Measurements from ENCODE around the gene SYT3. TPM values are rescaled to one million over a fixed set of nuclear protein-coding genes. Genes with fewer than 3 reads are reported as not detected.

Gene SYT3
- total and polyA plus RNA-seq, 4 donors, result not detected

DNA sequence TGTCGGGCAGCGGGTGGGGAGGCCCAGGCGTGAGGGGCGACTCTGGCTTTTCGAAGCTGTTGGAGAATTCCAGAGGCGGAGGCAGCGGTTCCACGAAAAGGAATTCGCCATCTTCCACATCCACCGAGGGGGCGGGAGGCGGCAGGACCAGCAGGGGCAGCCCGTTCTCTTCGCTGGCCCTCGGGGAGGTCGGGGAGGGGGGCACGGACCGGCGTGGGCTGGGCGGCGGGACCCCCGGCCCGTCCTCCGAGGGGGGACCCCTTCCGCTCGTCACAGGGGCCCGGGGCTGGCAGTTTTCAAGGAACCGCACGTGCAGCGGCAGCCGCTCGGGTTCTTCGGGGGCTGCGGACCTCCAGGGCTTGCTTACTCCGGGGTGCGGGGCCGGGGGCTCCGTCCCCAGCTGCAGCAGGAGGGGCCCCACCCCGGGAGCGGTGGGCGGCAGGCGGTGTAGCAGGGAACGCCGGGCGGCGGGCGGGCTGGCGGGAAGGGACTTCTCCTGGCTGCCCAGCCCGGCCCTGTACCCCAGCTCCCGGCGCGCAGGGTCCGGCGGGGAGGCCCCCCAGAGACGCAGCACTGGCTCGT, 27.6 kb upstream of the SYT3 start:
- Histone ChIP-seq H3K36me3 (ENCODE audit: control insufficient read depth in 4 of 4, insufficient read depth in 3 of 4, low read depth in 1 of 4, low read length in 3 of 4) (no peaks in the 10 kb centered on the region), H3K9me3 (ENCODE audit: control insufficient read depth in 4 of 4, low read length in 3 of 4) (no peaks in the 10 kb centered on the region), H3K27me3 (ENCODE audit: control insufficient read depth in 4 of 4, insufficient read depth in 4 of 4, low read length in 3 of 4) (peaks cover 2 to 5% (median 4%) of the 10 kb centered on the region in 4 donors), H3K4me1 (ENCODE audit: control insufficient read depth in 4 of 4, insufficient read depth in 4 of 4, low read length in 3 of 4) (peaks cover 0 to 5% (median 0%) of the 10 kb centered on the region in 4 donors), H3K27ac (ENCODE audit: low read depth in 1 of 2, low read length in 2 of 2) (no peak overlapping the region), H3K4me3 (ENCODE audit: low read depth in 1 of 3, low read length in 3 of 3) (no peak overlapping the region), H3K9ac (ENCODE audit: low read depth in 1 of 2, low read length in 2 of 2) (no peak overlapping the region)
- 7% methylated on average over 56 of the region's 56 CpGs for WGBS
- TF ChIP-seq, protein P1, sequence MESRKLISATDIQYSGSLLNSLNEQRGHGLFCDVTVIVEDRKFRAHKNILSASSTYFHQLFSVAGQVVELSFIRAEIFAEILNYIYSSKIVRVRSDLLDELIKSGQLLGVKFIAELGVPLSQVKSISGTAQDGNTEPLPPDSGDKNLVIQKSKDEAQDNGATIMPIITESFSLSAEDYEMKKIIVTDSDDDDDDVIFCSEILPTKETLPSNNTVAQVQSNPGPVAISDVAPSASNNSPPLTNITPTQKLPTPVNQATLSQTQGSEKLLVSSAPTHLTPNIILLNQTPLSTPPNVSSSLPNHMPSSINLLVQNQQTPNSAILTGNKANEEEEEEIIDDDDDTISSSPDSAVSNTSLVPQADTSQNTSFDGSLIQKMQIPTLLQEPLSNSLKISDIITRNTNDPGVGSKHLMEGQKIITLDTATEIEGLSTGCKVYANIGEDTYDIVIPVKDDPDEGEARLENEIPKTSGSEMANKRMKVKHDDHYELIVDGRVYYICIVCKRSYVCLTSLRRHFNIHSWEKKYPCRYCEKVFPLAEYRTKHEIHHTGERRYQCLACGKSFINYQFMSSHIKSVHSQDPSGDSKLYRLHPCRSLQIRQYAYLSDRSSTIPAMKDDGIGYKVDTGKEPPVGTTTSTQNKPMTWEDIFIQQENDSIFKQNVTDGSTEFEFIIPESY (IDR thresholded peaks at IDR 0.05), result no peak
- TF ChIP-seq HNF4G (IDR thresholded peaks at IDR 0.05), result no peak
- TF ChIP-seq RXRA (IDR thresholded peaks at IDR 0.05), result no peak
- TF ChIP-seq, protein P2, sequence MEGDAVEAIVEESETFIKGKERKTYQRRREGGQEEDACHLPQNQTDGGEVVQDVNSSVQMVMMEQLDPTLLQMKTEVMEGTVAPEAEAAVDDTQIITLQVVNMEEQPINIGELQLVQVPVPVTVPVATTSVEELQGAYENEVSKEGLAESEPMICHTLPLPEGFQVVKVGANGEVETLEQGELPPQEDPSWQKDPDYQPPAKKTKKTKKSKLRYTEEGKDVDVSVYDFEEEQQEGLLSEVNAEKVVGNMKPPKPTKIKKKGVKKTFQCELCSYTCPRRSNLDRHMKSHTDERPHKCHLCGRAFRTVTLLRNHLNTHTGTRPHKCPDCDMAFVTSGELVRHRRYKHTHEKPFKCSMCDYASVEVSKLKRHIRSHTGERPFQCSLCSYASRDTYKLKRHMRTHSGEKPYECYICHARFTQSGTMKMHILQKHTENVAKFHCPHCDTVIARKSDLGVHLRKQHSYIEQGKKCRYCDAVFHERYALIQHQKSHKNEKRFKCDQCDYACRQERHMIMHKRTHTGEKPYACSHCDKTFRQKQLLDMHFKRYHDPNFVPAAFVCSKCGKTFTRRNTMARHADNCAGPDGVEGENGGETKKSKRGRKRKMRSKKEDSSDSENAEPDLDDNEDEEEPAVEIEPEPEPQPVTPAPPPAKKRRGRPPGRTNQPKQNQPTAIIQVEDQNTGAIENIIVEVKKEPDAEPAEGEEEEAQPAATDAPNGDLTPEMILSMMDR (IDR thresholded peaks at IDR 0.05; ENCODE audit: low read depth, low read length, missing input control), result no peak
- no peak for TF ChIP-seq EGR1 (IDR thresholded peaks at IDR 0.05; ENCODE audit: low read depth in 2 of 2)
- no peak for TF ChIP-seq FOXA1 (IDR thresholded peaks at IDR 0.05)
- no peak for TF ChIP-seq TAF1 (conservative IDR thresholded peaks at IDR 0.05)
- TF ChIP-seq GABPA (IDR thresholded peaks at IDR 0.05 in 1 of 2, conservative IDR thresholded peaks at IDR 0.05 in 1 of 2), result no peak
- TF ChIP-seq RAD21 (IDR thresholded peaks at IDR 0.05), result no peak
- no peak for TF ChIP-seq JUND (IDR thresholded peaks at IDR 0.05)
- no peak for DNase-seq (ENCODE audit: low spot score)

DNA sequence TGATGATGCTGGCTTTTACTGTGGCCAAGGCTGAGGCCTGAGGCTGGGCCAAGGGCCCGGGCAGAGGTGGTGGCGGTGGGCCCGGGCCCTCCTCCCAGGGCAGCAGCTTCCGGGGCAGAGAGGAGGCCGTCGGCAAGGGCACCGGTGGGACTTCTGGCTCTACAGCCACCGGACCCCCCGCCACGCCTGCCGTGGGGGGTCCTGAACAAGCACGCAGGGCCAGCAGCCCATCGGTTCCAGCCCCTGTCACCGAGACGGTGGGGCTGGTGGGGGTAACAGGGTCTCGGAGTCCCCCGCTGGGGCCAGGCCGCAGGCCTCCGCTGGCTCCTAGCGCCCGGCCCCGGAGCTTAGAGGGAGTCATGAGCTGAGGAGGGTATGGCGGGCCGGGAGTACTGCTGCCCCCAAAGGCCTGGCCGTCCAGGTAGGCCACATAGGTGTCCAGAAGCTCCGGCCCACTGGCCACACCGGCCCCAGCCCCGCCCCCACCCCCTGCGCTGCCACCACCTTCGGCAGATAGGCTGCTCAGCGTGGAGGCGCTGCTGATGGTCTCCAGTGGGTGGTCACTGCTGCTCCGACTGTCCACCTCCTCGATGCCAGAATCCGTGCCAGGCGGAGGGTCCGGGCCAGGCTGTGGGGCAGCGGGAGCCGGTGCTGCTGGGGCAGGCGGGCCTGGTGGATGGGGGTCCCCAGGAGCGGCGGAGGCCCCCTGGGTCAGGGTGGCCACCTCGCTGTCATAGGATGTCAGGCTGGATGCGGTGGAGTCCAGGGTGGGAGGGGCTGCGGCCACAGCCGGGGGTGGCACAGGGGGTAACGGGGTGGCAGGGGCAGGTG, 26.9 kb upstream of the SYT3 start:
- Histone ChIP-seq H3K9ac (ENCODE audit: low read depth in 1 of 2, low read length in 2 of 2) (no peak overlapping the region), H3K27ac (ENCODE audit: low read depth in 1 of 2, low read length in 2 of 2) (no peak overlapping the region), H3K36me3 (ENCODE audit: control insufficient read depth in 4 of 4, insufficient read depth in 3 of 4, low read depth in 1 of 4, low read length in 3 of 4) (no peaks in the 10 kb centered on the region), H3K4me1 (ENCODE audit: control insufficient read depth in 4 of 4, insufficient read depth in 4 of 4, low read length in 3 of 4) (peaks cover 0 to 5% (median 0%) of the 10 kb centered on the region in 4 donors), H3K4me3 (ENCODE audit: low read depth in 1 of 3, low read length in 3 of 3) (no peak overlapping the region), H3K9me3 (ENCODE audit: control insufficient read depth in 4 of 4, low read length in 3 of 4) (no peaks in the 10 kb centered on the region), H3K27me3 (ENCODE audit: control insufficient read depth in 4 of 4, insufficient read depth in 4 of 4, low read length in 3 of 4) (peaks cover 2 to 5% (median 4%) of the 10 kb centered on the region in 4 donors)
- 18% methylated on average over 47 of the region's 47 CpGs for WGBS
- DNase-seq (ENCODE audit: low spot score), result no peak
- TF ChIP-seq, protein P3, sequence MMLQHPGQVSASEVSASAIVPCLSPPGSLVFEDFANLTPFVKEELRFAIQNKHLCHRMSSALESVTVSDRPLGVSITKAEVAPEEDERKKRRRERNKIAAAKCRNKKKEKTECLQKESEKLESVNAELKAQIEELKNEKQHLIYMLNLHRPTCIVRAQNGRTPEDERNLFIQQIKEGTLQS (IDR thresholded peaks at IDR 0.05), result no peak
- TF ChIP-seq SP1 (IDR thresholded peaks at IDR 0.05) (no peak), RAD21 (IDR thresholded peaks at IDR 0.05) (no peak), NR2F2 (IDR thresholded peaks at IDR 0.05) (no peak), YY1 (IDR thresholded peaks at IDR 0.05) (no peak)
- TF ChIP-seq, protein P1 (IDR thresholded peaks at IDR 0.05), result no peak
- TF ChIP-seq, protein P4, sequence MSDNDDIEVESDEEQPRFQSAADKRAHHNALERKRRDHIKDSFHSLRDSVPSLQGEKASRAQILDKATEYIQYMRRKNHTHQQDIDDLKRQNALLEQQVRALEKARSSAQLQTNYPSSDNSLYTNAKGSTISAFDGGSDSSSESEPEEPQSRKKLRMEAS (IDR thresholded peaks at IDR 0.05), result no peak
